Activated CD4-positive, alpha-beta T cell treated with anti-CD3 and anti-CD28 coated beads, Interleukin-2, amount 10 ng/mL, durations not matched to agents 24 days and 14 days (primary cell): Measurements from ENCODE around the gene MOV10L1. TPM values are rescaled to one million over a fixed set of nuclear protein-coding genes. Genes with fewer than 3 reads are reported as not detected.

Source experiments
- DNase-seq: peaks from one replicate; pipeline ENCODE4 v3.0.0; 2022
- H3K27ac Mint-ChIP-seq: one replicate; pipeline ENCODE4 v1.8.0; 2022; ENCODE audit warnings: mild to moderate bottlenecking, mixed read lengths
- H3K27me3 Mint-ChIP-seq: one replicate; pipeline ENCODE4 v1.8.0; 2022; ENCODE audit warnings: mixed read lengths
- H3K36me3 Mint-ChIP-seq: one replicate; pipeline ENCODE4 v1.8.0; 2022; ENCODE audit warnings: low read depth, mild to moderate bottlenecking, mixed read lengths
- H3K4me1 Mint-ChIP-seq: one replicate; pipeline ENCODE4 v1.8.0; 2021; ENCODE audit warnings: mixed read lengths
- H3K4me3 Mint-ChIP-seq: one replicate; pipeline ENCODE4 v1.8.0; 2022; ENCODE audit warnings: mild to moderate bottlenecking, moderate library complexity, mixed read lengths
- H3K9me3 Mint-ChIP-seq: one replicate; pipeline ENCODE4 v1.8.0; 2021; ENCODE audit warnings: mixed read lengths
- intact Hi-C: fragments of 100-400 bp; cut with micrococcal nuclease; formaldehyde crosslinking; loops from one replicate; pipeline ENCODE4 v1.15.1; 2023
- total RNA-seq: library from RNA; stranded (reverse); gene quantifications from 2 replicates; pipeline ENCODE4 v1.2.3, GENCODE V29; 2022

Gene MOV10L1
- total RNA-seq, 1 donor from 2014 or later = not detected

DNA sequence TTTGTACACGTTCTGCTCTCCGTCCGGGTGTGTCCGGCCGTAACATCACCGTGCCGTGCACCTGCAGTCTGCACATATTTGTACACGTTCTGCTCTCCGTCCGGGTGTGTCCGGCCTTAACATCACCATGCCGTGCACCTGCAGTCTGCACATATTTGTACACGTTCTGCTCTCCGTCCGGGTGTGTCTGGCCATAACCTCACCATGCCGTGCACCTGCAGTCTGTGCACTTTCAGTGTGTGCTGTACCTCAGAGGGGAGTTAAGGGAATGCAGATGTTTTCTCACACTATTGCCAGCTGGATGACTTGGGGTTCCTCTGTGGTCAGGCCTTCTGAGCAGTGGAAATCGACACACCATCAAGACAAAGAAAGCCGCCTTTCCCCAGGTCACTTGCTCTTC is 35.9 kb upstream of the MOV10L1 start:
- intact Hi-C loops = no loop called here
- Mint-ChIP-seq H3K9me3 (no peaks in the 10 kb centered on the region), H3K27me3 (peaks cover 12% of the 10 kb centered on the region), H3K36me3 (no peaks in the 10 kb centered on the region), H3K4me1 (no peaks in the 10 kb centered on the region), H3K4me3 (no peak overlapping the region), H3K27ac (no peak overlapping the region)
- DNase-seq = no peak

DNA sequence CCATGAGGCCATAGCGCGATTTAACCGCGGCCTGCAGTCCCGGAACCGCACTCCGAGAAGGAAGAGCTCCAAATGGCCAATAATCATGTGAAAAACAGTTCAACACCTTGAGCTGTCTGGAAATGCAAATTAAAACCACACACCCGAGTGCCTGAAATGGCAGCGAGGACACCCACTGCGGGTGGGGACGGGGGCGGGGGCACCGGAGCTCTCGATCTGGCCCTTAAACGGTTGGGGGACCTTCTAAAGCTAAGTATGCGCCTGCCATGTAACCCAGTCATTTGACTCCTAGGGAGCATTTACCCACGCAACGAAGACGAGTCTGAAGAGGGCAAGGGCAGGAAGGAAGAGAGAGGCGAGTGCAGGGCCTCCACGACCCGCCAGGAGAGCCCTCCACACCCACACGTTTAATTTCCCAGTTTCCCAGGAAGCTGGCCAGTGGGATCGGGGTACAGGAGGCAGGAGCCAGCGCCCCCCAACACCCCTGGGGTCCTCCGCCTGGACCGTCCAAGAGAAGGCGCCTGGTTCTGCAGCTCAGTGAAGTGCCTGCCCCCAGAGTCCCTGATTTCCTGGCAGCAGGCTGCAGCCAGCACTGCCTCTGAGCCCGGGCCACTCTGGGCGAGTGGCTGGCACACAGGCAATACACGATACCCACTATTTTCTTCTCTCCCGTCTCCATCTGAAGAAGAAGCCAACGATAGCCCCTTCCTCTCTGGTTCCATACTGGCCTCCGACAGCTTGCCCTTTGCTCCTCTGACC is 33.4 kb upstream of the MOV10L1 start:
- DNase-seq = no peak
- no peaks in the 10 kb centered on the region for H3K36me3 Mint-ChIP-seq
- H3K4me3 Mint-ChIP-seq = no peak overlapping the region
- no peaks in the 10 kb centered on the region for H3K4me1 Mint-ChIP-seq
- H3K27ac Mint-ChIP-seq = no peak overlapping the region
- H3K27me3 Mint-ChIP-seq = peaks cover 22% of the 10 kb centered on the region
- H3K9me3 Mint-ChIP-seq = no peaks in the 10 kb centered on the region
- intact Hi-C loops = no loop called here

GRCh38 chr22:50057278-50058060 is 32.3 kb upstream of the MOV10L1 start:
- intact Hi-C loops = no loop called here
- no peak for DNase-seq
- Mint-ChIP-seq H3K9me3 (no peaks in the 10 kb centered on the region), H3K27me3 (peaks cover 22% of the 10 kb centered on the region), H3K27ac (no peak overlapping the region), H3K4me1 (no peaks in the 10 kb centered on the region), H3K36me3 (no peaks in the 10 kb centered on the region), H3K4me3 (no peak overlapping the region)

DNA sequence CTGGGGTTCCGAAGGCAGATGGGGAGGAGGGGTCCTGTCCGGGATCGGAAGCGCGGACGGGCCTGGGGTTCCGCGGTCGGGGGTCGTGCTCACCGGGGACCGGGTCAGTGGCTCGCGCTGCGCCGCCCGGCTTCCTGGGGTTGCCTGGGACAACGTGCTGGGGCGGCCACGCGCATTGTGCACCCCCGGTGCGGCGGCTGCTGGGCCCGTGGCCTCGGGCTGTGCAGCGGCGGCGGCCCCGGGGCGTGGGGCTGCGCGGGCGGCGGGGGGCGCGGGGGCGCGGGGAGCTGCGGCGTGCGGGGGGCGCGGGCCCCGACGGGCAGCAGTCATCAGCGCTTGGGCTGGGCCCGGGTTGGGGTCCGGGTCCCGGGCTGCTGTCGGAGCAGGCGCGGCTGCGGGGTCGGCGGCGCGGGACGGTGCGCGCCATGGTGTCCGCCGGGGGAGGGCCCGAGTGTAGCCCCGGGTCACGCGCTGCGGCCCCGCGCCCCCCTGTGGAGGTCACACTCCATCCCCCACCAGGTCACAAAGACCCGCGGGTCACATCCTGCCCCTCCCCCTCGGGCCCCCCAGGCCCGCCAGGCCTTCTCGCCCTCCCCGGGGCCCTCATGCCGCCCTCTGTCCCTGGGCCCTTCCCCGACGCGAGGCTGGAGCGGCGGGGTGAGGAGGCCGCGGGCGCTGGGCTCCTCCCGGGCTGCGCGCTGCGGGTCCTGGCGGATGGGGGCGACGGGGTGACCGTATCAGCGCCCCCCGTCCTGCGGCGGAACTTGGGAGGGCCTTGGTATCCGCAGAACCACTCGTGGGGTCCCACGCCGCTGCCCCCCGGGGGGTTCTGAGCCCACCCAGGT is 31.5 kb upstream of the MOV10L1 start, which contains the start of gene TTLL8:
Gene TTLL8 (minus strand): TSS at position 238 of the 845 bp plus-strand sequence.
- no peak for DNase-seq
- H3K4me1 Mint-ChIP-seq = no peaks in the 10 kb centered on the region
- no peak within 1 kb of the TSS for H3K27ac Mint-ChIP-seq
- H3K27me3 Mint-ChIP-seq = peaks cover 22% of the 10 kb centered on the region
- H3K4me3 Mint-ChIP-seq = no peak within 1 kb of the TSS
- intact Hi-C loops = no loop called here
- no peaks in the 10 kb centered on the region for H3K36me3 Mint-ChIP-seq
- H3K9me3 Mint-ChIP-seq = no peaks in the 10 kb centered on the region

DNA sequence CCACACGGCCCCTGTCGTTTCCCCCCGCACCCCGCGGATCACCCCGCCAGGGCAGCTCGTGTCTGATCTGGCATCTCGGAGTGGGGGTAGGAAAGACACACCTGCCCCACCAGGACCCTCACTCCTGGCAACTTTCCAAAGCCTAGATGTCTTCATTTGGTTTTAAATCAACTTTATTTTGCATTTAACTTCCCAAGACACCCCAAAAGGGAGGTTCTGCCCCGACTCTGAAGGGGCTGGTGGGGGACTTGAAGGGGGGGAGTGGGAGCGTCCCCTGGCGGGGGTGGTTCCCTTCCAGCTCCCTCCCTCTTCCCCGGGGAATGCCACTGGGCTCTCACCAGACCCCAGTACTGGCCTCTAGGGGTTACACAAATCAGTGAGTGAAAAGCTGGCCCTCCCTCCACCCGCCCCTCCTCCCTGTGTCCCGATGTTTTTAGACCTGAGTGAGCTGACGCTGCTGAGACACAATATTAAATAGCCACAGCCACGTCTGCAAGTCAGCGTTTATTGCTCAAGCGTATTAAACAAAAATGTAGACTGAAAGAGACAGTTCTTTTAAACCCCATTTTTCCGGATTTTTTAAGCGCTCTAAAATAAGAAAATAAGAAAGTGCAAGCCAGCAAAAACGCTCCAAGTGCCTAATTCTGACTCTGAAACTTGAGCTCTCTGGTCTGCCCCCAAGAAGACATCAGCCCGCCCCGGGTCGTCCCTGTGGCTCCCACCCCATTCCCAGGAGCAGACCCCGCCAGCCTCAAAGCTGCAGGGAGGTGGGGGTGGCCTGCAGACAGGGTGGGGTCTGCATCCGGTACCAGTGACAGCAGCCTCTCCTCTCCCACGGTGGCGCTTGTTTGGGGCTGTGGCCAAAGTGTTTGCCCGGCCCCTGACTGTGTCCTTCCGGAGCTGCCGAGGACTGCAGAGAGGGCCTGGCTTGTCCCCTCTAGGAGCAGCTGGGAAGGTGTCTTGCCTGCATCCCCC is 30.6 kb upstream of the MOV10L1 start:
- intact Hi-C loops = no loop called here
- H3K4me1 Mint-ChIP-seq = no peaks in the 10 kb centered on the region
- no peak overlapping the region for H3K27ac Mint-ChIP-seq
- no peak overlapping the region for H3K4me3 Mint-ChIP-seq
- no peaks in the 10 kb centered on the region for H3K9me3 Mint-ChIP-seq
- DNase-seq = no peak
- H3K36me3 Mint-ChIP-seq = no peaks in the 10 kb centered on the region
- H3K27me3 Mint-ChIP-seq = peaks cover 22% of the 10 kb centered on the region

- Mint-ChIP-seq H3K4me1 (no peaks in the 10 kb centered on the region), H3K27me3 (peaks cover 22% of the 10 kb centered on the region), H3K4me3 (no peak overlapping the region), H3K9me3 (no peaks in the 10 kb centered on the region), H3K36me3 (no peaks in the 10 kb centered on the region), H3K27ac (no peak overlapping the region)
- no peak for DNase-seq
- intact Hi-C loops = no loop called here
Observed at GRCh38 chr22:50059881-50060262, 29.9 kb upstream of the MOV10L1 start.

GRCh38 chr22:50060441-50061140 is 29.2 kb upstream of the MOV10L1 start:
- no peak overlapping the region for H3K27ac Mint-ChIP-seq
- DNase-seq = no peak
- H3K9me3 Mint-ChIP-seq = no peaks in the 10 kb centered on the region
- no peak overlapping the region for H3K4me3 Mint-ChIP-seq
- H3K36me3 Mint-ChIP-seq = no peaks in the 10 kb centered on the region
- H3K4me1 Mint-ChIP-seq = no peaks in the 10 kb centered on the region
- peaks cover 22% of the 10 kb centered on the region for H3K27me3 Mint-ChIP-seq
- intact Hi-C loops = no loop called here

DNA sequence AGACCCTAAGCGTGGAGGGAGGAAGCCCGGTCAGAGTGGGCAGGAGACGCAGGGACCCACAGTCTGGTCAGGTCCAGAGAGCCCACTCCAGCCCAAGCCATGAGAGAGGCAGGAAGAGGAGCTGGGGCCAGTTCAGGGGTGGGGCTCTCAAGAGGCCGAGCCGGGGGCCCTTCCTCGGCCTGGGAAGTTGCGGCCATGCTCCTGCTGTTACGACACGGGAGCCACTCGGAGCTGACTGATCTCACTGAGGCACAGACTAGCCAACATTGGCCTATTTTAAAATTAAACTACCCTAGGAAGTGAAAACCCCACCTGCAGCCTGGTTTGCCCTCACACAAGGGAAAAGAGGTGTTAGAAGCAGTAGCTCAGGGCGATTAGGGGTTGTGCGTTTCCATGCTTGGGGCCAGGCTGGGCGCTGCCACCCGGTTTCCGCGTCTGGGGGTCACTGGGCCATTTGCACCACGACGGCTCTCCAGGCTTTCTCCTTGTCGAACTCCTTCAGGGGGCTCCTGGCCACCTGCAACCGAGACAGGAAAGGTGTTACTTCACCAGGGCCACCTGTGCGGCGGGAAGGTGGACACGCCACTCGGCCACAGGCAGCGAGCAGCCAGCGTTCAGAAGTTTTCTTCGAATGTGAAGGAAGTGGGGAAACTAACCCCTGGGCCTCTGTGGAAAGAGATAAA is 28.5 kb upstream of the MOV10L1 start:
- no peak for DNase-seq
- no peaks in the 10 kb centered on the region for H3K9me3 Mint-ChIP-seq
- no peaks in the 10 kb centered on the region for H3K4me1 Mint-ChIP-seq
- H3K36me3 Mint-ChIP-seq = no peaks in the 10 kb centered on the region
- no peak overlapping the region for H3K4me3 Mint-ChIP-seq
- intact Hi-C loops = no loop called here
- peaks cover 18% of the 10 kb centered on the region for H3K27me3 Mint-ChIP-seq
- H3K27ac Mint-ChIP-seq = no peak overlapping the region

DNA sequence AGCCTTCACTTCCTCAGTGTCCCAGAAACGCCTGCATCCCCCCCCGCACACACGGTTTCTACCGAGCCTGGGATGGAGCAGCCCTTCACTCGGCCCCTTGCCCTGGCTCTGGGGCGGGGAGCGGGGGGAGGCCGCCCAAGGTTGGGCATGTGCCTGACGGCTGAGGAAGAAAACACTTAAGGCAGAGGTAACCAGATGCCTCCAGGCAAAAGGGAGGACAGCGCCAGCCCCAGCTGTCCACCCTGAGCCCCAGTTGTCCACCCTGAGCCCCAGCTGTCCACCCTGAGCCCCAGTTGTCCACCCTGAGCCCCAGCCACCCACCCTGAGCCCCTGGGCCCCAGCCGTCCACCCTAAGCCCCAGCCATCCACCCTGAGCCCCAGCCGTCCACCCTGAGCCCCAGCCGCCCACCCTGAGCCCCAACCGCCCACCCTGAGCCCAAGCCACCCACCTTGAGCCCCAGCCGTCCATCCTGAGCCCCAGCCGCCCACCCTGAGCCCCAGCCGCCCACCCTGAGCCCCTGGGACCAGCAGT is 27.9 kb upstream of the MOV10L1 start:
- H3K36me3 Mint-ChIP-seq = no peaks in the 10 kb centered on the region
- no peaks in the 10 kb centered on the region for H3K4me1 Mint-ChIP-seq
- peaks cover 15% of the 10 kb centered on the region for H3K27me3 Mint-ChIP-seq
- H3K27ac Mint-ChIP-seq = no peak overlapping the region
- no peaks in the 10 kb centered on the region for H3K9me3 Mint-ChIP-seq
- DNase-seq = no peak
- intact Hi-C loops = no loop called here
- no peak overlapping the region for H3K4me3 Mint-ChIP-seq

- Mint-ChIP-seq H3K4me3 (no peak overlapping the region), H3K9me3 (no peaks in the 10 kb centered on the region), H3K4me1 (no peaks in the 10 kb centered on the region), H3K27me3 (peaks cover 12% of the 10 kb centered on the region), H3K27ac (no peak overlapping the region), H3K36me3 (no peaks in the 10 kb centered on the region)
- DNase-seq = no peak
- intact Hi-C loops = no loop called here
Observed at GRCh38 chr22:50062509-50063135, 27.2 kb upstream of the MOV10L1 start.

- Mint-ChIP-seq H3K4me1 (no peaks in the 10 kb centered on the region), H3K36me3 (no peaks in the 10 kb centered on the region), H3K27me3 (peaks cover 10% of the 10 kb centered on the region), H3K27ac (no peak overlapping the region), H3K9me3 (no peaks in the 10 kb centered on the region), H3K4me3 (no peak overlapping the region)
- DNase-seq = no peak
- intact Hi-C loops = no loop called here
Observed at GRCh38 chr22:50063589-50064393, 26.0 kb upstream of the MOV10L1 start.
